ENCODE results near the gene PSMC3.

PSMC3 gene

GRCh38 chr11:47374720-47375019 is 51.6 kb downstream of the PSMC3 start:
- DNase-seq, result no peak

DNA sequence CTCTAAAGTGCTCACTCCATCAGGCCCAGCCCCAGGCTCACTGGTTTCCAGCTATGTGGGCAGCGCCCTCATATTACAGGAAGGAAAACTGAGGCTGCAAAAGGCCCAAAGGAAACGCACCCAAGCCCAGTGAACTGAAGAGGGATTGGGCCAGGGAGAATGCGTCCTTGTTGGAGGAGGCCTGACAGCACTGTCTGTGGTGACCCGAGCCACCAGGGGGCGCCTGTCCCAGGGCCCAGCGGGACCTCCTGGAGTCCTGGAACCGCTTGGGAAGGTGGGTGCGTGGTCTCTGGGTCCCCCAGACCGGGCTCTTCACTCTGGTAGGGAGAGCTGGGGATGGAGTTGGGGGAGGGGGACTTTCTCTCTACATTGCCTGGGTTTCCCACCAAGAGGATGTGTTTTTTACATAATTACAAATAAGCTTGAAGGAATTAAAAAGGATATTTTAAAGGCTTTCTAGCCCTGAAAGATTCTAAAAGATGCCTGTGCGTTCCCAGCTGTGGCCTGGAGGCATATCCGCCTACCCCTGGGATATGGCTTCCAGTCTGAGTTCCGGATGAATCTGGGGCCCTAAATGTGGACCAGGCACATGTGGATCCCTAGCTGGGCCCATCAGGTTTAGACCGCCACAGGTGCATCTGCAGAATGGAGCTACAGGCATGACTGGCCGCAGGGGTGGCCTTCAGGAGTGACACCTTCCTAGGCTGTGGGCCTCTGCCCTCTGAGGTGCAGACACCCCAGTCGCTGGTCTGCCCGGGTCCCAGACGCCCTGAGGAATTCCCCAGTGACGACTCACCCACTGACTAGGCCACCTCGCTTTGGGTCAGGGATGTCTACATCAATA is 52.1 kb downstream of the PSMC3 start:
- peak; percentile 76 for DNase-seq

- DNase-seq, result no peak
Measured at GRCh38 chr11:47372422-47372821, 53.8 kb downstream of the PSMC3 start.

- no peak for DNase-seq
Measured at GRCh38 chr11:47369676-47370075, 56.6 kb downstream of the PSMC3 start.

Data from RPMI8226 (cell line).